Stimulated activated CD4-positive, alpha-beta T cell treated with anti-CD3 and anti-CD28 coated beads, Interleukin-4, amount 100 ng/mL, for 48 hours (primary cell): Measurements from ENCODE around the gene SESN1.

Experiments
- DNase-seq, 2 donors: peaks; one replicate each; pipeline ENCODE4 v3.0.0-alpha.2; 2020; ENCODE audit warnings: low read depth in 2 of 2

The SESN1 gene

DNA sequence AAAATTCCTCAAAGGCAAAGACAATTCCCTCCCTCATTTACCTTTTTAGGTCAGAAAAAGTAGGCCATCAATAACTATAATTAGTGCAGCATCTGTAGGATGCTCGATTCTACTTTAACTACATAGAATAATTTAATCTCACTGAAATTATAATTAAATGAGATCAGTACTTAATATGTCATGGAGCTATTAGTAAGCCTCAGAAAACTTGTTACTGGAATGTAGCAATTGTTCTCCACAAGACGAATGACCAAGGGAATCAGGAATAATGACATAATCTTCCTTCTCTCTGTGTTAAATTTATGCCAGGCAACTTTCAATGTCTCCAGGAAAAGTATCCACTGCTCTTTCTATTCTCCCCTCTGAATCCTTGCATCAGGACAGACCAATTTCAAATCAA is 34.1 kb downstream of the SESN1 start:
- no peak for DNase-seq

DNA sequence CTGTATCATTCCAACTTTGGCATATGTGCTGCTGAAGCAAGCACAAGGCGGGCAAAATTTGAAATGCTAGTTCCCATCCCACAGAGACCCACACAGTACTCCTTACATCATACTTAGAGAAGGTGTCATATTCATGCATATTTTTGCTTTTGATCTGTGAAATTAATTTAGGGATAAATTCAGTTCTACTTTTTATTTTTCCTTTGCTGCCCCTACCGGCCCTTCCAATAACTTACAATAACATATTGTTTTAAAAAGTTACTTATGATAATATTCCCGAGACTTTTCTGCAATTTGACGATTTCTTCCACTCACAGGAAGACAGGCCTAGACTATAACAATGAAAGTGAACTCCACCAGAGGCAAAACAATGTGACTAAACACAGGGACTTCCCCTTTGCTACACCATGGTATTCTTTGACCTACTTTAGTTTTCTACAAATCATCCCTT is 35.0 kb downstream of the SESN1 start:
- DNase-seq, result no peak

DNA sequence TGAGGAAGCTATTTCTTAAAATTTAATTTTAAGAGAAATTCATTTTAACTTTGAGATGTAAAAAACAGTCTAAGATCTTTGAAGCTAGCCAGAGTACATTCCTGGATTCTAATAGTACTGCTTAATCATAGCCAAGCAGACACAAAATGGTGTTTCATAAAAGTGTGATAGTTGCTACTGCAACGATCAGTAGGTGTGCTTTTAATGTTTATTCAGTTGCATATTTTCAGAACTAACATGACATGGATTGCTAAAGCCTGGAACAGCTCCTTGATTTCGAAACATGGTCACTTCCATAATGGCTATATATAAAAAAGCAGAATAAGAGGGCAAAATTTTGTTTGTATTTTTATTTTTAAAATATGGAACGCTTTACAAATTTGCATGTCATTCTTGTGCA is 35.5 kb downstream of the SESN1 start:
- no peak for DNase-seq

DNA sequence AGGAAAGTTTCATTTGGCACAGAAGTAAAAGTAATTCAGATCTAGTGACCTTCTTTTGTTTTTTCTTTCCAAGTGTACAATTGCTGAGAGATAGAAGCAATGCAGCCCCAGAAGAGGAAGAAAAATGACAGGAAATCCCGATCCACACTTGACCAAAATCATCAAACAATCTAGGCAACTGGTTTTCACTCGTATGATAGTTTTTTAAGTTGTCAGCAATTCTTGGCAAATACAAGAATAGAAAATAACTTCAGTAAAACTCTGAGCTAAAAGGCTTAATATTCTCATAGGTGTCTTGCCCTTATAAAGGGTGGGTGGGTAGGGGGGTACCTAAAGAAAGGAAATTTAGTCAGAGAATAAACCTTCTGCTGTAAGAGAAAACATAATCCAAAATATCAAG is 36.0 kb downstream of the SESN1 start:
- no peak for DNase-seq

DNA sequence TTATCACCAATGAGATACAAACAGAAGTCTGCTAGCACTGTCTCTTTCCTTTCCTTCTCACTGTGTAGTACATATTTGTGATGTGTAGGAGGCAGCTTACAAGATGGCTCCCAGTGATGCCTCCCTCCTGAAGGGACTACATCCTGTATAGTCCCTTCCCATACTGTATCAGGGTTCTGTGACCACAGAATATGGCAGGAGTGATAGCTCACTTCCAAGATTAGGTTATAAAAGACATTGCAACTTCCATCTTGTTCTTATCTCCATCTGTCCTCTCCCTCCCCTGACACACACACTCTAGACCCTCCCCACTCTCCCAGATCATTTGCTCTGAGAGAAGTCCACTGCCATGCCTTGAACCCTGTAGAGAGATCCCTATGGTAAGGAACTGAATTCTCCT is 38.0 kb downstream of the SESN1 start:
- DNase-seq, result no peak

DNA sequence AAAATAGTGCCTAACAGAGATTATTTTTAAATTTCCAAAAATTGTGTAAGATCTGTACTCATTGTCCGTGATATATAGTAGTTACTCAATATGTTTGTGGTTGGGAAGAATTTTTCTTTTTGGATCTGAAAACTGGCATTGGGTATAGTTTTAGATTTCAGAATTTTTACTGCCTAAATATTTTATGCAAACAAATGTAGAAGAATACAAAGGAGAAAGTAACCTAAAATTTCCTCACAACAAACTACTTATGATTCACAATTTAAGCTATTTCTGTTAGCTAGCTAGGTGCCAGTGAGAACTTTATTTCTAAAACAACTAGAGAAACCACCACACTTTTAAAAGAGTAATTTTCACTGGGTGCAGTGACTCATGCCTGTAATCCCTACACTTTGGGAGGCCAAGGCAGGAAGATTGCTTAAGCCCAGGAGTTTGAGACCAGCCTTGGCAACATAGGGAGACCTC is 38.8 kb downstream of the SESN1 start:
- DNase-seq, result no peak

DNA sequence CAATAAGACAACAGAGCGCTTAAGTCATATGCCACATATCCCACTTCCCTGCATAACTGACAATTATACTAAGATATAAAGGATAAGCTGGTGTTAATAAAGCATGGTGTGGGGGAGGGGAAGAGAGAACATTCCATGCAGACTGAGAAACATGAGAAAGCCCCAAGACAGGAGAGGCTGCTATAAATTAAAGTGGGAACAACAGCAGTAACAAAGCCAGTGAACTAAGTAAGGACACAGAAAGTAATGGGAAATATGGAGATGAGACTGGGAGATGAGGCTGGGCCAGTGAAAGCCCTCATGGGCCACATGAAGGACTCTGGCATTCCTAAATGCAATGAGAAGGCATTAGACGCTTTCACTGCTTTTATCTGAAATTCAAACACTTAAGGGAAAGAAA is 41.3 kb downstream of the SESN1 start:
- no peak for DNase-seq

DNA sequence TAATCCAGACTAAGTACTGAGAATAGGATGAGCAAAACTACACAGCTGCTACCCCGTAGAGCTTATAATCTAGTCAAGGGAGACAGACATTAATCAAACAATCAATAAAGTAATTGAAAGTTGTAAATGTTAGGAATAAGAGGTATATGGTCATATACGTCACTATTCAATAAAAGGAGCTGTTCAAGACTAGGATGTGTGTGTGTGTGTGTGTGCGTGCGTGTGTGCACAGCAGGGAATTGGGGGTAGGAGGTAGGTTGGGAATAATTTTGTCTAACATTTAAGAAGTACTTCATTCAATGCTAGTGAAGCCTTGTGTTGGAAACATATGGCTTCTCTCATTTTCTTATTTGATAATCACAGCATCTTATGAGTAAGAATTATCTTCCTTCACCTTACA is 41.8 kb downstream of the SESN1 start:
- DNase-seq, result no peak

DNA sequence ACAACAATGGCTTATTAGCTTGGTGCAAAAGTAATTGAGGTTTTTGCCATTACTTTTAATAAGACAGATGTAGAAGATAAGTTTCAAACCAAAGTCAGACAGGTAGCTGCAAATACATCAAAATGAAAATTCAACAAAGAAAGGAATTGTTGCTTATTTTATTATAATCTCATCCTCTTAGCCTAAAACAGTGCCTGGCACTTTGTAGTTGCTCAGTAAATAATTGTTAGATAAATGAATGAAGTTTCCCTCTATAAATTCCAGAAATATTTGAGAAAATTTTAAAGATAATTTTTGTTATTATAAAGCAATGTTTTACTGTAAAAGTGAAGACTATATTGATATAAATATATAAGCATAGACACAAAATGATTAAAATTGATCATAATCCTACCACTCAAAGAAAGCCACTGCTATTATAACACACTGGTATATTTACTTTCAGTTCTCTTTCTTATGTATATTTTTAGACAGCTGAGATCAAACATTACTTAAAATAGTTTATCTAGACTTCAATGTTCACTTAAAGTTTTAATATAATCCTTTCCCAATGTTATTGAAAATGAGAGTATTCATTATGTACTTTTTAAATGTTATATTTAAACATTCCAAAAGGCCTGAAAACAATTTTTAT is 42.5 kb downstream of the SESN1 start:
- DNase-seq, result no peak

DNA sequence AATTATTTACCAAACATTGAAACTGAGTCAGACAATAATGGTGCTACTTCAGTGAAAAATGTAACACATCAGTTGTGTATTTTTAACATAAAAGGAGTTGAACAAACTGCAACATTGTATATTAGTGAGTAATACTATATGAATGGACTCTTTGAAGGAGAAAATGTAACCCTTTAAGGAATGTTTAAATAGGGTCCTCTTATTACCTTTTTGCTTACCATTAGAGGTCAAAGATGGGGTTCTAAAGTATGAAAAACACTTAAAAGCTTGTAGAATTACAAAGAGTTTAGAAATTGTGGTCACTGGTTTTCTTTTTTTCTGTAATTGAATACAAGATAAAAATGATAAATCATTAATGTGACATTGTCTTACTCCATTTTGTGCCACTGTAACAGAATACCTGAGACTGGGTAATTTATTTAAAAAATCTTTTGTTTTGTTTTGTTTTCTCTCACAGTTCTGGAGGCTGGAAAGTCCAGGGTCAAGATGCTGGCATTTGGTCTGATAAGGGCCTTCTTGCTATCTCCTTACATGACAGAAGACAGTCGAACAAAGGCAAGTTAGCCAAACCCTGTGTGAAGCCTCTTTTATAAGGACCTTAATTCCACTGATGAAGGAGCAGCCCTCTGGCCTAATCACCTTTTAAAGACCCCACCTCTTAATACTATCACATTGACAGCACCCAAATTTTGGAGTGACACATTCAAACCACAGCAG is 43.2 kb downstream of the SESN1 start:
- DNase-seq, result no peak

DNA sequence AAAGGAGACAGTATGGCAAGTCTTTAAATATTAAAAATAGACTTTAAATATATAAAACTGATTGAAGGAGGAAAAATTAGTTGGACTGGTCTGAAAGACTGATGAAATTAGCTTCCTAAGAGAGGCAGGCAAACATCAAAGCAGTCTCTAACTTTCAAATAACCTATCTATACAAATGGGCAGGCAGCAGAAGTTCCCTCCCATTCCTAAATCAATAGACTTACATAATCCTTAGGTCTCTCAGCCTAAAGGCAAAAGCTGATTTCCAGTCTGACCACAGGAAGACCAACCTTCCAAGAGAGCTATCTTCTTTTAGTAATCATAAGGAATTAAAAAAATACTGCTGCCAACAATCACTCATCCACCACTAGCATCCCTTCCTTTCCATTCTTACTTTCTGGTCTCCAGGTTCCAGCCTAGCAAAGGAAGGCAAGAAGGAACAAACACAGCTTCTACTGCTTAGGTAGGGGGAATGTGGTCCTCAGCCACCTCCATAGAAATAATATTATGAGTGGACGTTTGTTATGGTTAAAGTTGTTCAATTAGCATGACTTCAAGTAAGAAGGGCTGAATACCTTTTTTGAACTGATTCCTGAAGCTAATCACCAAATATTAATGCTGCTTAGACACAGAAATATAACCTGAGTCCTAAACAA is 44.1 kb downstream of the SESN1 start:
- DNase-seq, result no peak

DNA sequence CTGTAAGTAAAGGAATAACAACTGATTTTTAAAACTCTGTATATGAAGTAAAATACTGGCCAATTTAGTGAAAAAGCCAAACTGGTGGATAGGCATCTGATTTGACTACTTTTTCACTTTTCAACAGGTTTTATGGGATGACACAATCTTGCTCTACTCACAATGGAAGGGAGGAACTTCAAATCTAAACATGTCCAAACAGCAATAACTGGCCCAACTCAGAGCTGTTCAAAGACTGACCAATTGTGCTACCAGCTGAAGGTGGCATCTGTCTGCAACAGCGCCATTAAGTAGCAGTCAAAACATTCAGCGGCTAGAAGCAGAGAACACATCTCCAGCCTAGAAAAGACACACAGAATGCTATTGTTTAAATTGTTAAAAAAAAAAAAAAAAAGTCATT is 44.6 kb downstream of the SESN1 start:
- DNase-seq, result no peak

DNA sequence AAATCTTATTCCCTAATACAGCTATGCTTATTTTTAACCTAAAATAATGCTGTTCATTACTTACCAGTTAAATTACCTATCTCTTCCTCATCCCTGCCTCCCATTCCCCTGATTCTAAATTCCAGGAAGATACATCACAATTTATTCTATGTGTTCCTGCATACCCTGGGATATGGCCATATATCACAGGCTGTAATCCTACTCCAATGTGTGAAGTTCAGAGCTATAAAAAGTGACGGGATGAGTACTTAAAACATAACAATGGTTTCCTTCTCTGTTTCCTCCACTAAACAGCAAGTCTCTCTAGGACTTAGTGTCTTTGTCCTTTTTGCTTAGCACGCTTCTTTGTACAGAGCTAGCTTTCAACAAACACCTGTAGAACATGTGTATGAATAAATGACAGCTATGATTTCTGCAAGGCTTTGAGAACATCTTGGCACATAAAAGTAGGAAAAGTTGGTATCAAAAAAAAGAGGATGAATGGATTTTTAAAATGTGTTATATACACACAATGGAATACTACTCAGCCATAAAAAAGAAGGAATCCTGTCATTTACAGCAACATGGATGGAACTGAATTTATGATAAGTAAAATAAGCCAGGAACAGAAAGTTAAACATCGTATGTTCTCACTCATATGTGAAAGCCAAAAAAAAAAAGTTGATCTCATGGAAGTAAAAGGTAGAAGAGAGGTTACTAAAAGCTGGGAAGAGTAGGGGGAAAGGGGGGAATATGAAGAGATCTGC is 45.8 kb downstream of the SESN1 start:
- no peak for DNase-seq

DNA sequence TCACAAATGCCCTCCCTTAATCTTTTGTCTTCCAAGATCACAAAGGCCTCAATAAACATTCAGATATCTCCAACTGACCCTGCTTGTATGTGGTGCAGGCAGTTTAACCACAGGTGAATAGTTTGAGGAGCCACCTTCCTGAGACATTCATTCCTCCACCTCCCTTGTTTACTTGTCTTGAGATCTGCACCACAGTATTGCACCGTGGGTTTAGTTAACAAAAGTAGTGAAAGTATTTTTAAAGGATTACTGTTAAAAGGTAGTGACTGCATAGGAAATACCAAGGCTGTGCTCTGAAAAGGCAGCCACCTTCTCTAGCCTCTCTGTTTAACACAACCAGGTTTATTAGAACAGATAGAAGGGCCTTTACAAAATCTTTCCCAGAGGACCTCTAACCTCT is 46.5 kb downstream of the SESN1 start:
- no peak for DNase-seq

DNA sequence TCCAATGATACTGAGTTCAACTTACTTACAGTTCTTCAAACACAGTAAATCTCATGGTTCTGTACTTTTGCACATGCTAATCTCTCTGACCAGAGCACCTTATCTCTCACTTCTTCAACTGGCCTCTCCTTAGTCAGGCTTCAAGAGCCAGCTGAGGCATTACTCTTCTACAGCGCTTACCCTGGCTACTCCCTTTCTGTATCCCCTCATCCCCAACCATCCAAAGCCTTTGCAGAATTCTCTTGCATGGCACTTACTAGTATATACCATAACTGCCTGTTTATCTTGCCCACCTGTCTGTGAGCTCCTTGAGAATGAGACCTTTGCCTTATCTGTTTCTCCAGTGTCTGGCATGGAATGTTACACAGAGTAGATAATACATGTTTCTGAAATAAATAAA is 49.2 kb downstream of the SESN1 start:
- no peak for DNase-seq

DNA sequence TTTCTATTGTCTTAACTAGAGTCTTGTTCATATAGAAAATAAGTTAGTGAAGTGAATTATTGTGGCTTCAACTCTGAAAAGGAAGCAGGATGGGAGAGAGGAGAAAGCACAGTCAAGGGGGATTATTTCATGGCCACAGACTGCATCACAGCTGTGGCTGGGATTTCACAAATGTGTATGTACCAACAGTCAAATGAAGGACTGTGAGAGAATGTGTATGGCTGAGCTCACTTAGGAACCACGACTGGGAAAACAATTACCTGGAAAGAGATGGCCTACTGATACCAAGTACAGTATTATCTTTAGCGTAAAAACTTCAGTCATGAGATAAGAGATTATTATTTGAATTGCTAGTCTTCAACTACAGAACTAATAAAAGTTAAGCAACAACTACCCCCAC is 54.9 kb downstream of the SESN1 start:
- no peak for DNase-seq

DNA sequence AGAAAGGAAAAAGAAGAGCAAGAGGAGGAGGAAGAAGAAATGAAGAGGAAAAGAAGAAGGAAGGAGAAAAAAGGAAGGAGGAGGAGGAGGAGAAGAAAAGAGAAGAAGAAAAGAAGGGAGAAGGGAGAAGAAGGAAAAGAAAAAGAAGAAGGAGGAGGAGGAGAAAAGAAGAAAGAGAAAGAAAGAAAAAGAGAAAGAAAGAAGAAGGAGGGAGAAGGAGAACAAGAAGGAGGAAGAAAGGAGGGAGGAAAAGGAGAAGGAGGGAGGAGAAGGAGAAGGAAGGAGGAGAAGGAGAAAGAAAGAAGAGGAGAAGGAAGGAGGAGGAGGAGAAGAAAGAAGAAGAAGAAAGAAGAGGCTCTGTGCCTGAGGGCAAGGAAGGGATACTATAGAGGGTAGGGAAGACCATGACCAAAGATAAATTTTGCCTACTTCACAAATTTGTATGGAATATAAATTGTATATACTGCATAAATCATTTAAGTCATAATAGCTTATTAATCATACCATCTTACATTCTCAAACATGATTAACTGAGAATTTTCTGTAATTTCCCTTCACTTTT is 55.7 kb downstream of the SESN1 start:
- no peak for DNase-seq

DNA sequence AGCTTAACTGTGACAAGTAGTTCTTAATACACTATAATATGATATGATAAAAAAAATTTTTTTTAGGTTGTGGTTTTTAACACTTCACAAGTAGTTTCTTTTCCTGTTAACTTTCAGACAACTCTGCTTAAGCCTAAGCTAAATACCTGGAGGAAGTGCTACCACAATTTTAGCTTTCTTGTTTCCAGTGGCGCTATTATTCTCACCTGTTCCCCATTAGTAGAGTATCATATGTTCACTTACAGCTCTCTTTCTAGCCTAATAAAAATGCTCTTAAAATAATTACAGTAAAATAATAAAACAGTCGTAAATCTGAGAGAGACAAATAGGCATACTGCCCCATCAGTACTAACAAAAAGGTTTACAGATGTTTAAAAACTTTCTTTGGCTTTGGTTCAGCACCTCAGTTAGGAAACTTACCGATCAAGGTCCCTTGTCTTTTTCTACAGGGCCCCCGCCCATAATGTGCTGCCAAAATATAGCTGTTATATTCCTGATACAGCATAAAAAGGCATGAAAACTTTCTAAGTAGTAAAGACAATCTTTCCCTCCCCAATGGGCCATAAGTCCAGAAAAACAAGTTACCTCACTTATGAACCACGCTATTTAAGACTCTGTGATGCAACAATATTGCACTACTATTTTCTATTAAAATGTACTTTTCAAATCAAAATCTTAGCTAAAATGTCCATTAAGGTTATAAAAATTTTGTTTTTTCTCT is 57.9 kb downstream of the SESN1 start:
- DNase-seq, result no peak

DNA sequence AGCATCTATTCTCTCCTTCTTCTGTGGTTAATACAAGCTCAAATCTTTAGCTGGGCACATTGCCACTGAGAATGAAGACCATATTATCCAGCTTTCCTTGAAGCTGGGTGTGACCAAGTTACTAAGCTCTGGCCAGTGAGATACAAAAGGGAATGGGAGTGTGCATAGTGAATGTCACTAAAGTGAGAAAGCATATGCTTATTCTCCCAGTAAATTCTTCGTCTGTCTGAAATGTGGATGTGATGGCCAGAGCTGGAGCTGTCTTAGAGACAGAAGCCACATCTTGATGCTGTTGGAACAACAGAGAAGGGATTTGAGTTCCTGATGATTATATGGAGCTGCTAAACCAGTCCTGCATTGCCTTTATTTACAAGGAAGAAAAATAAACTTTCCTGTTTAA is 60.1 kb downstream of the SESN1 start:
- DNase-seq, result no peak

DNA sequence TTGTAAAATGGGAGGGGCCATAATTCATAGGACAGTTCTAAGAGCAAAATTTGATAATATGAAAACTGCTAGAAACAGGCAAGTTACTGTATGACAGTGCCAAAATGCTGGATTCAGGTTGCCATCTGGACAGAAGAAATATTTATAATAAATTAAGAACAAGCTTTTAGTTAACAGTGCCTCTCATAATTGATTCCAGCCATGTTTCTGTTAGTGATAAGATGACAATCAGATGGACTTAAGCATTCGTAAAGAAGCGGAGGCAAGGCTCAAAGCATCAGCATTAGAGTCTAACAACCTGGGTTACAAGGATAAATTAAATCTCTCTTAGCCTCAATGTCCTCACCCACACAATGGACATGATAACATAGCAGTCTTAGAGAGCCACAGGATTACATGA is 61.0 kb downstream of the SESN1 start:
- no peak for DNase-seq

DNA sequence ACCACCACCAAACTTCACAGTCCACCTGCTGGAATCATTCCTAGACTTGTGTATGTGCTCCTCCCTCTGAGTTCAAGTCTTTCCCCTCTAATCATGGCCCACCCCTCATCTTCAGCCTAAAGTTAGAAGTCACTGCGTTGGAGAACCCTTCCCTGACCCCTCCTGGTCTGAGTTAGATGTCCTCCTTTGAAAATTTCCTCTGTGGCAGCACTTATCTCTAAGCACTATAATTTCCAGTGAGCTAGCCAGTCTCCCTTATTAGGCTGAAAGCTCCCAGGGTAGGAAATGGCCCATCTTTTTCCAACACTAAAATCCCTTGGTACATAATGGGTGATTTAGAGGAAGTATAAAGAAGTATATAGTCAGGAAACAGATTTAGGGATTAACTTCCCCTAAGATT is 63.2 kb downstream of the SESN1 start:
- no peak for DNase-seq
